T-cell (primary cell): ENCODE results near the gene RRP9. TPM values are rescaled to one million over a fixed set of nuclear protein-coding genes. Genes with fewer than 3 reads are reported as not detected.
"Not testable (repeated sequence)": the region's sequence is repeated elsewhere in the genome, so short reads cannot be mapped to it uniquely, and the experiment has no call there.

ENCODE experiments used
- ATAC-seq, 4 experiments: fragments of 200-7000 bp in 3 of 4; fragments of 150-1000 bp in 1 of 4; cut with Tn5 transposase; replicated peaks in 1 of 4; 1 replicate in 3 of 4; 2 replicates in 1 of 4; pipeline ENCODE4 v1.10.0; 2021; ENCODE audit warnings: moderate library complexity in 3 of 4, mild to moderate bottlenecking in 2 of 4, moderate number of reproducible peaks in 1 of 4
- CTCF ChIA-PET, 2 donors: fragments of 300-600 bp; sonication (Branson Sonifier 250); formaldehyde crosslinking; loops; one replicate each; lab custom pipeline; 2022; ENCODE audit warnings: antibody characterized with exemption in 2 of 2; lab: Charles Lee
- POLR2A ChIA-PET, 2 donors: fragments of 300-600 bp; sonication (Branson Sonifier 250); formaldehyde crosslinking; loops; one replicate each; lab custom pipeline; 2022; ENCODE audit warnings: antibody characterized with exemption in 2 of 2; lab: Charles Lee
- DNase-seq, 35 experiments: peaks; one replicate each; pipeline versions ENCODE4 v3.0.0 to v3.0.0-alpha.2; 2013 to 2023
- H3K27ac ChIP-seq: one replicate; pipeline ENCODE4 v1.5.1; 2013; ENCODE audit warnings: low read length
- H3K27me3 ChIP-seq, 2 experiments: replicated peaks in 1 of 2; 1 replicate in 1 of 2; 2 replicates in 1 of 2; pipeline versions ENCODE4 v1.6.1 to v1.7.0; 2013; ENCODE audit warnings: low read length in 1 of 2, mixed read lengths in 1 of 2; ENCODE audit not compliant: control insufficient read depth in 2 of 2, insufficient read depth in 2 of 2; ENCODE audit errors: extremely low read depth in 1 of 2
- H3K36me3 ChIP-seq, 2 donors: 1 replicate in 1 of 2; 2 replicates in 1 of 2; pipeline versions ENCODE4 v1.6.1 to v1.7.0; 2013; ENCODE audit warnings: low read length in 1 of 2; ENCODE audit not compliant: control insufficient read depth in 2 of 2, insufficient read depth in 1 of 2; ENCODE audit errors: extremely low read depth in 1 of 2
- H3K4me1 ChIP-seq, 2 experiments: 1 replicate in 1 of 2; 2 replicates in 1 of 2; pipeline versions ENCODE4 v1.6.1 to v1.7.0; 2013; ENCODE audit warnings: low read length in 2 of 2, mixed read lengths in 1 of 2; ENCODE audit not compliant: insufficient read depth in 2 of 2, control insufficient read depth in 1 of 2; ENCODE audit errors: extremely low read depth in 1 of 2
- H3K4me3 ChIP-seq, 2 donors: 1 replicate in 1 of 2; 2 replicates in 1 of 2; pipeline versions ENCODE4 v1.5.1 to v1.7.0; 2013; ENCODE audit warnings: mild to moderate bottlenecking in 2 of 2, low read length in 1 of 2, moderate library complexity in 1 of 2; ENCODE audit not compliant: control insufficient read depth in 1 of 2; ENCODE audit errors: extremely low read depth in 1 of 2
- H3K9me3 ChIP-seq: 2 replicates; pipeline ENCODE4 v1.7.0; 2013
- H3K27ac Mint-ChIP-seq, 2 donors: one replicate each; pipeline ENCODE4 v1.8.0; 2020 to 2021; ENCODE audit warnings: mild to moderate bottlenecking in 2 of 2, mixed read lengths in 2 of 2
- H3K27me3 Mint-ChIP-seq, 2 donors: one replicate each; pipeline ENCODE4 v1.8.0; 2021 to 2022; ENCODE audit warnings: mixed read lengths in 2 of 2
- H3K36me3 Mint-ChIP-seq: one replicate; pipeline ENCODE4 v1.8.0; 2021; ENCODE audit warnings: mixed read lengths
- H3K4me1 Mint-ChIP-seq, 3 donors: one replicate each; pipeline ENCODE4 v1.8.0; 2020 to 2022; ENCODE audit warnings: mixed read lengths in 3 of 3, mild to moderate bottlenecking in 1 of 3
- H3K4me3 Mint-ChIP-seq, 3 donors: one replicate each; pipeline ENCODE4 v1.8.0; 2020 to 2022; ENCODE audit warnings: mild to moderate bottlenecking in 3 of 3, mixed read lengths in 3 of 3, moderate library complexity in 3 of 3
- H3K9me3 Mint-ChIP-seq, 3 donors: one replicate each; pipeline ENCODE4 v1.8.0; 2020 to 2022; ENCODE audit warnings: mixed read lengths in 3 of 3
- WGBS: methylation state at CpG from one replicate; pipeline ENCODE4 v1.1.5; 2013; ENCODE audit warnings: missing lambda C conversion rate; ENCODE audit not compliant: insufficient coverage; 5-methylcytosine and 5-hydroxymethylcytosine counted together
- total RNA-seq, 35 experiments: library from RNA in 6 of 35; stranded (reverse) in 6 of 35; fragments of 120-200 nt in 1 of 35; gene quantifications; one replicate each; pipeline versions ENCODE4 v1.2.1 to v1.2.4 and lab custom pipeline; 2013 to 2026

The RRP9 gene
- total RNA-seq, 5 donors from 2014 or later (not counting 1 experiment from before 2014, with no cell fraction given), result 11.4 to 20.5 (median 18.3) TPM

DNA sequence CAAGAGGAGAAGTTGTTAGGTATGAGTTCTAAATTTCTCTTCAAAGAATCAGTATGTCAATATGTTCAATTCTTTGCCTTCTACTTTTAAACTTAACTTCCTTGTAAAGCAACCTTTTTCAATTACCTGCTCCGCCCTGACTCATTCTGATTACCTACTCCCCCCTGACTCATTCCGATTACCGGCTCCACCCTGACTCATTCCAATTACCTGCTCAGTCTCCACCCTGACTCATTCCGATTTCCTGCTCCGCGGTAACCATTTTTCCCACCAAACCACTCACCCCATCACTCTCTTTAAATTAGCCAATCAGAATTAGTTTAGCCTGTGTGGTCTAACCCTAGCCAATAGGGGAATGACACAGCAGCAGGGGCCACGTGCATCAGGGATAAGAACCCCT lies 39.3 kb downstream of the RRP9 start:
- H3K36me3 Mint-ChIP-seq, H3K9me3 ChIP-seq, H3K4me1 ChIP-seq, H3K36me3 ChIP-seq, DNase-seq, H3K27ac ChIP-seq, ATAC-seq, H3K4me1 Mint-ChIP-seq, H3K9me3 Mint-ChIP-seq, H3K4me3 Mint-ChIP-seq, POLR2A ChIA-PET, CTCF ChIA-PET, H3K4me3 ChIP-seq: not testable (repeated sequence)
- H3K27me3 ChIP-seq, result peaks cover 0 to 12% of the 10 kb centered on the region in 2 experiments
- Mint-ChIP-seq H3K27me3 (peaks cover 40 to 59% of the 10 kb centered on the region in 2 donors), H3K27ac (peak overlapping the region in 1 of 2 donors; percentile 24)
- 43% methylated on average over 3 of the region's 7 CpGs for WGBS

- H3K36me3 ChIP-seq, H3K36me3 Mint-ChIP-seq, DNase-seq, H3K4me1 ChIP-seq, POLR2A ChIA-PET, H3K4me3 Mint-ChIP-seq, H3K9me3 Mint-ChIP-seq, H3K4me3 ChIP-seq, H3K9me3 ChIP-seq, H3K27ac Mint-ChIP-seq, H3K27ac ChIP-seq, ATAC-seq, CTCF ChIA-PET, H3K4me1 Mint-ChIP-seq: not testable (repeated sequence)
- WGBS, result 81% methylated on average over 3 of the region's 7 CpGs
- H3K27me3 ChIP-seq, result peaks cover 0 to 13% of the 10 kb centered on the region in 2 experiments
- peaks cover 35 to 53% of the 10 kb centered on the region in 2 donors for H3K27me3 Mint-ChIP-seq
These were observed 41.7 kb downstream of the RRP9 start for GRCh38 chr3:51900043-51900442.

- Histone ChIP-seq H3K9me3 (no peaks in the 10 kb centered on the region), H3K27me3 (peaks cover 0 to 25% of the 10 kb centered on the region in 2 experiments), H3K4me3 (no peak overlapping the region), H3K4me1 (no peaks in the 10 kb centered on the region), H3K36me3 (no peaks in the 10 kb centered on the region), H3K27ac (no peak overlapping the region)
- Mint-ChIP-seq H3K27me3 (peaks cover 26 to 49% of the 10 kb centered on the region in 2 donors), H3K36me3 (no peaks in the 10 kb centered on the region), H3K4me1 (peaks cover 0 to 6% (median 0%) of the 10 kb centered on the region in 3 donors), H3K4me3 (no peak overlapping the region), H3K27ac (no peak overlapping the region), H3K9me3 (no peaks in the 10 kb centered on the region)
- ATAC-seq, result no peak
- ChIA-PET POLR2A (no interaction called here), CTCF (no interaction called here)
- WGBS, result 80% methylated on average over 7 of the region's 15 CpGs
- DNase-seq, result no peak
These were observed 44.3 kb downstream of the RRP9 start for GRCh38 chr3:51897391-51897790.

DNA sequence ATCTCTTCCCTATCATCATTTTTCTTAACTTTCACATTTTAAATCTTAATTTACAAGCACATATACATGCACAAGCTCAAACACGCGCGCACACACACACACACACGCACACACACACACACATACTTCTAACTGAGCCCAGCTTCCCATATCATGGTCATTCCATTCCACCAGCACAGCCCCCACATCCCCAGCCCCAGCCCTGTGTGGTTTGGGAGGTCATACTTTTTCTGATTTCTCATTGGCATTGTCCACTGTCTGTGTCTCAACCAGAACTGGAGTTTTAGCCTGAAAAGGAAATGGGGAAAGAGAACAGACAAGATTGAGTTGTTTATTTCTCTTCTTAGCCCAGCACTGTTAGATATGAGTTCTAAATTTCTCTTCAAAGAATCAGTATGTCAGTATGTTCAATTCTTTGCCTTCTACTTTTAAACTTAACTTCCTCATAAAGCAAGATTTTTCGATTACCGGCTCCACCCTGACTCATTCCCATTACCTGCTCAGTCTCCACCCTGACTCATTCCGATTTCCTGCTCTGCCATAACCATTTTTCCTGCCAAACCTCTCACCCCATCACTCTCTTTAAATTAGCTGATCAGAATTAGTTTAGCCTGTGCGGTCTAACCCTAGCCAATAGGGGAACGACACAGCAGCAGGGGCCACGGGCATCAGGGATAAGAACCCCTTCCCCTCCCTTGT lies 44.9 kb downstream of the RRP9 start:
- H3K4me1 ChIP-seq, result no peaks in the 10 kb centered on the region
- no peaks in the 10 kb centered on the region for H3K36me3 ChIP-seq
- ChIA-PET POLR2A (no interaction called here), CTCF (no interaction called here)
- no peaks in the 10 kb centered on the region for H3K9me3 ChIP-seq
- H3K36me3 Mint-ChIP-seq, result no peaks in the 10 kb centered on the region
- H3K27me3 ChIP-seq, result peaks cover 0 to 25% of the 10 kb centered on the region in 2 experiments
- DNase-seq (no peak), ATAC-seq (no peak)
- WGBS, result 83% methylated on average over 4 of the region's 10 CpGs
- H3K4me1 Mint-ChIP-seq, result peaks cover 2 to 5% (median 4%) of the 10 kb centered on the region in 3 donors
- H3K4me3 ChIP-seq, result no peak overlapping the region
- H3K9me3 Mint-ChIP-seq, result no peaks in the 10 kb centered on the region
- no peak overlapping the region for H3K4me3 Mint-ChIP-seq
- H3K27me3 Mint-ChIP-seq, result peaks cover 29 to 52% of the 10 kb centered on the region in 2 donors
- no peak overlapping the region for H3K27ac ChIP-seq
- no peak overlapping the region for H3K27ac Mint-ChIP-seq

GRCh38 chr3:51894939-51895338 lies 46.8 kb downstream of the RRP9 start:
- H3K27ac Mint-ChIP-seq, result no peak overlapping the region
- WGBS, result 94% methylated on average over 14 of the region's 16 CpGs

DNA sequence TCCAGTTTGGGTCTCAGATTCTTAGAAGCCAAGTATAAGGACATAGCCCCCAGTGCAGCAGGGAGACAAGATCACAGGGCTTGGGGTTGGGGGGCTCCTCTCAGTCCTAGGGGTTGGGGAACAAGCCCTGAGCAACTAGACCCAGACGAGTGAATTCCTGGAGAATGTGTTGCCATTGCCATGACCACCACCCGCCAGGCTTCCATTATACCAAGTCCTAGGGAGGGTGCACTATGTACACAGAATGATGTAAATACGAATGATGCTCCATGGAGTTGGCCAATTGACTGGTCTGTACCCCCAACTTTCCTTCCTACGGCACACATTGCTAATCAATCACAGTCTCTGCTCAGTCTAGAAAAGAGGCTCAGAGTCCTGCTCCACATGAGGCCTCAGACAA lies 47.3 kb downstream of the RRP9 start:
- peaks cover 0 to 25% of the 10 kb centered on the region in 2 experiments for H3K27me3 ChIP-seq
- no peak for DNase-seq
- ChIA-PET CTCF (no interaction called here), POLR2A (no interaction called here)
- peaks cover 19 to 46% of the 10 kb centered on the region in 2 donors for H3K27me3 Mint-ChIP-seq
- WGBS, result 89% methylated on average over 2 of the region's 4 CpGs
- H3K4me3 Mint-ChIP-seq, result no peak overlapping the region
- no peaks in the 10 kb centered on the region for H3K36me3 ChIP-seq
- peaks cover 0 to 4% of the 10 kb centered on the region in 2 experiments for H3K4me1 ChIP-seq
- H3K4me3 ChIP-seq, result no peak overlapping the region
- H3K27ac Mint-ChIP-seq, result no peak overlapping the region
- no peak for ATAC-seq
- H3K9me3 ChIP-seq, result no peaks in the 10 kb centered on the region
- no peak overlapping the region for H3K27ac ChIP-seq
- H3K9me3 Mint-ChIP-seq, result no peaks in the 10 kb centered on the region
- H3K36me3 Mint-ChIP-seq, result no peaks in the 10 kb centered on the region
- H3K4me1 Mint-ChIP-seq, result peaks cover 6 to 12% (median 12%) of the 10 kb centered on the region in 3 donors

More at GRCh38 chr3:51894939-51895338, 46.8 kb downstream of the RRP9 start:
- Mint-ChIP-seq H3K36me3 (no peaks in the 10 kb centered on the region), H3K9me3 (no peaks in the 10 kb centered on the region), H3K4me3 (no peak overlapping the region), H3K4me1 (peaks cover 8 to 12% (median 12%) of the 10 kb centered on the region in 3 donors), H3K27me3 (peaks cover 19 to 46% of the 10 kb centered on the region in 2 donors)
- ChIA-PET CTCF (no interaction called here), POLR2A (interaction anchor here in 1 of 2 donors (0.6 kb wide), 1 partner anchor 130 kb away, joined by 3 read pairs; no protein-coding TSS in a partner anchor)
- Histone ChIP-seq H3K4me3 (no peak overlapping the region), H3K9me3 (no peaks in the 10 kb centered on the region), H3K27me3 (peaks cover 0 to 25% of the 10 kb centered on the region in 2 experiments), H3K36me3 (no peaks in the 10 kb centered on the region), H3K27ac (no peak overlapping the region), H3K4me1 (peaks cover 0 to 4% of the 10 kb centered on the region in 2 experiments)
- no peak for ATAC-seq
- DNase-seq, result no peak
